SIG-M5 (cell line): ENCODE measurements around the gene TBC1D17.
A peak's percentile ranks its signal among the peaks of the same experiment; 100 is the strongest.

Experiments used
- DNase-seq: peaks from one replicate; lab custom pipeline; 2025; lab: John Stamatoyannopoulos, UW

Gene TBC1D17

DNA sequence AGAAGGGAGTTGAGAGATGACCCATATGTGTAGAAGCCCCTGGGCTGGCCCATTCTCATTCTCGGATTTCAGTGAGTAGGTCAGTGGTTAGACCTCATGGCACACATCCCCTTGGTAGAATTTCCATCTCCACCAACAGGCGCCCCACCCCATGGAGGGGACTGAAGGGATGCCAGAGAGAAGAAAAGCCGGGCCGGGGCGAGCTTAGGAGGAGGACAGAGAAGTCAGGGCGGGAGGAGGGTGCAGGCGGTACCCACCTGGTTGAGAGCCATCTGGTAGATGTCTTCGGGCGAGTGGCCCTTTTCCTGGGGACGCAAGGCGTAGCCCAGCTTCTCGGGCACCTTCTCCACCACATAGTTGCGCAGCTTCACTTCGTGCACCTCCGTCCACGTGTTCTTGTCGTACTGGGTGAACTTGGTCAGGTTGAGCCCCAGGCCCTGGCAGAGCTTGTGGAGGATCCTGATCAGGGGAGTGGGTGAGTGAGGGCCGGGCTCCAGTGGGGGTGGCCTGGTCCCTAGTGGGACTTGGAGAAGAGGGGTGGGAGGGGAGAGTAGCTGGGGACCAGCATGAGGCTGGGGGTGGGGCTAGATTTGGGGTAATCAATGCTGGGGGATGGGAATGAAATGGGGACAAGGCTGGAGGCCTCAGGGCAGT, 16.6 kb downstream of the TBC1D17 start:
- no peak for DNase-seq

DNA sequence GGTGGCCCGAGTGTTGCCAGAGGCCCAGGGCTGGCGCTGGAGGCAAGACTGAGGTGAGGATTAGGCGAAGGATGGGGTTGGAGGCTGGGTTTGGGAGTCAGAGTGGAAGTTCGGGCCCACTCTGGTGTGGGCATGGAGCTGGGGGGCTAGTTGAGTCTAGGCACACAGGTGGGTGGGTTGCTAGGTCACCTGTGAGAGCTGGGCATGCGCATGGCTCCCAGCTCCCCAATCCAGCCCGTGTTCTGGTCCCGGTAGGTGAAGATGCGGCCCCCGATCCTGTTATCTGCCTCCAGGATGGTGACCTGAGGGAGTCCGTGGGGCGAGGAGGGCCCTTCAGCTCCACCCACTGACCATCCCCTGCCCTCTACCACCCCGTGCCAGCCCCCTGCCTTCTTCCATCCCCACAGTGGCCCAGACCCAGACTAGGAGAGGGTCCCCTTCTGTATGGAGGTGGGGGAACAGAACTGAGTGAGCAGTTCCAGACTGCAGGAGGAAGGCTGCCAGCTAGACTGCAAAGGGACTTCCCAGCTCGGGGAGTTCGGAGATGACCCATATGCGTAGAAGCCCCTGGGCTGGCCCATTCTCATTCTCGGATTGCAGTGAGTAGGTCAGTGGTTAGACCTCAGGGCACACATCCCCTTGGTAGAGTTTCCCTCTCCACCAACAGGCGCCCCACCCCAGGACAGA, 17.5 kb downstream of the TBC1D17 start:
- no peak for DNase-seq

DNA sequence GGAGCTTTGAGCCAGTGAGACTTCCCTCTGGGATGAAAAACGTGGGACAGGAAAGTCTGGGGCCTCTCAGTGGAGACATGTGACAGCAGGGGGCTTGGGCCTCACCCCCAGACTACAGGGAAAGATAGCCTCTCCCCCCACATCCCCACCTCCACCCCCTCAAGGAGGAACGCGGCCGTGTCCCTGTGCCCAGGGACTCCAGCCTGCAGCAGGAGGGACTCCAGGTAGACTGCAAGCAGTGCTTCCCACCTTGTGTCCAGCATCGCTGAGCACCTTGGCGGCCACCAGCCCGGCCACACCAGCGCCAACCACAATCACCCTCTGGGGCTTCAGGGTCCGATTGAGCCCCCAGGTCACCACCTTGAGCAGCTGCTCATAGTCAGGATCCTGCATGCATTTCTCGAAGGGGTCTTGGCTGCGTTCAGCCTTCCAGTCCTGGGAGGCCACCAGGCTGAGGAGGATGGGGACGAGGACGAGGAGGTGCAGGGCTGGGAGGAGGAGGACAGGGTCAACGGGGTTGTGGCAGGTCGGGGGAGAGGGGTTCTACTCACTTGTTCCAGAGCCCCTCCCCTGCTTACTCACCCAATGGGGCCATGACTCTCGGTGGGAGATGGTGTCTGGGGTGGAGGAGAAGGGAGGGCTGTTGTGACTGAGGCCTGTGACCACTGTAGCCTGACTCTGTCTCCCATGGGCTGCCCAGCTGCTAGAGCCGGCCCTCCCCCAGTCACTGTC, 18.2 kb downstream of the TBC1D17 start:
- no peak for DNase-seq

DNA sequence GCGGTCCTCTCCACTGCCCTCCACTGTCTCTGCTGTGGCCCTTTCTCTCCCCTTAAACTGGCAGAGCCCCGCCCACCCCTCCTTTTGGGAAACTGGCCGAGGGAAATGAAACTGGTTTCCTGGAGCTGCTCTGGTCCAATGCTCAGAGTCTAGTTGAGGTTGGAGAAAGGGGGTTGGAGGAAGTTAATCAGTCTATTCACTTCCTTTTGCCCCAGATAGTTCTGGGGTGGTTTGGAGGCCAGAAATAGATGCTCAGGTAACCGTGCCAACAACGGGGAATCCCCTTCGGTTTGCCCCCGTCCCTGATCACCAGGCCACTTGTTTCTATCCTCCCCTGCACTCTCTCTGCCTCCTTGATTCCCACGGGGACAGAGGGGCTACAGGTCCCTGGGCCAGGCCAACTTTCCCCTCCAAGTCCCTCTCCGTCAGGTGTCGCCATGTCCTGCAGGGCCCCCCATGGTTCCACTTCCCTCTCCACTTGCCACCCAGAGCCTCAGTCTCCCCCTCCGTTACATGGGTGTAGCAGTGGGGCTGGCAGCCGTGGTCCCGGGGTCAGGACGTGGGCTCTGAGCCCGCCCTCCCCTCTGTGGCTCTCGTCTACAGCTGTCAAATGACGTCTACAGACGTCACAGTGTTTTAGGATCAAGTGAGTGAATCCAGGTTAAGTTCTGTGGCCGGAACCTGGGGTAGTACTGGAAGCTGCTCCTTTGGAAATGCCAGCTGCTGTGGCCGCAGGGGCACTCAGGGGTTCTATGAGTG, 19.5 kb downstream of the TBC1D17 start, which contains the start of gene IL4I1:
TSS of gene IL4I1 (minus strand) at position 25 of the 759 bp plus-strand sequence. CDS start 727 bp downstream, outside the sequence.
- DNase-seq, result peak; percentile 53

DNA sequence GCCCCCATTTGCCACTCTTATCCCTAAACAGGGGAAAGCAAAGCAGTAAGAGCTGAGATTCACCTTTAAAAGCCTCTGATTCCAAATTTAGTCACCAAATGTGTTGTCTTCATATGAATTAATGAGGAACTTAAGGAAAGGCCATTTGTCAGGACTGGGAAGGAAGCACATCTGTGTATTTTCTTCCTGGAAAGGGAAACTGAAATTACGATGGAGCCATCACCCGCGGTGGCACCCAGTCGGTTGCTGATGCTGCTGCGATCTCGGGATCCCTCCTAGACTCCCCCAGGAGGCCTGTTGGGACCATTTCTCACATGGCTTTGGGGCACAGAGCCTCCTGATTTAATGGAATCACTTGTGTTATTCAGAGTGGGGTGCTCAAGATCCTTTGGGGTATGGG, 26.6 kb downstream of the TBC1D17 start:
- DNase-seq, result no peak

DNA sequence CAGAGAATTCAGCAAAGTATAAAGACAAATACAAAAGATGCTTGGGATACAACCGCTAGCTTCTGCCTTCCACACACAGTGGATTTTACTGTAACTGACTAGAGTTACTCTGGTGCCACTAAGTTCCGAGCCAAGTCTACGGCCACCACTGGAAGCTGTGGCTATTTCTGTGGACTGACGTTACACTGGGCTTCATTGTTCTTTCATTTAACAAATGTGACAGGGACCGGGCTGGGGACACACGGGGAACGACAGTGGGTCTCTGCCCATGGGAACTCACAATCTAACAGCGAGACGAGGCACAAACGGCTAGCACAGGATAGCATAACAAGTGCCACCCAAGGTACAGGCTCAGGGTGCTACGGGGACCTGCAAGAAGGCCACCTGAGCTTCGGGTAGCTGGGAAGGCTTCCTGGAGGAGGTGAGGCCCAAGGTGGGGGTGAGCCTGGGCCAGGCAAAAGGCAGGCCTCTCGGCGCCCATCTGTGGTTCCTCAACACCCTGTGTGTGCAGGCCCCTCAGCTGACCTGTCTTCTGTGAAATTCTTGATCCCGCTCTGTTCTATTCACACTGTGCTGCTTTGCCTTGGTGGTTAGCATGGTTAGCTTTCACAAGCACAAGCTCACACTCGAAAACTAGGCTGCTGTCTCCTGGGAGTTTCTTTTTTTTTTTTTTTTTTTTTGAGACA, 29.5 kb downstream of the TBC1D17 start:
- DNase-seq, result no peak

DNA sequence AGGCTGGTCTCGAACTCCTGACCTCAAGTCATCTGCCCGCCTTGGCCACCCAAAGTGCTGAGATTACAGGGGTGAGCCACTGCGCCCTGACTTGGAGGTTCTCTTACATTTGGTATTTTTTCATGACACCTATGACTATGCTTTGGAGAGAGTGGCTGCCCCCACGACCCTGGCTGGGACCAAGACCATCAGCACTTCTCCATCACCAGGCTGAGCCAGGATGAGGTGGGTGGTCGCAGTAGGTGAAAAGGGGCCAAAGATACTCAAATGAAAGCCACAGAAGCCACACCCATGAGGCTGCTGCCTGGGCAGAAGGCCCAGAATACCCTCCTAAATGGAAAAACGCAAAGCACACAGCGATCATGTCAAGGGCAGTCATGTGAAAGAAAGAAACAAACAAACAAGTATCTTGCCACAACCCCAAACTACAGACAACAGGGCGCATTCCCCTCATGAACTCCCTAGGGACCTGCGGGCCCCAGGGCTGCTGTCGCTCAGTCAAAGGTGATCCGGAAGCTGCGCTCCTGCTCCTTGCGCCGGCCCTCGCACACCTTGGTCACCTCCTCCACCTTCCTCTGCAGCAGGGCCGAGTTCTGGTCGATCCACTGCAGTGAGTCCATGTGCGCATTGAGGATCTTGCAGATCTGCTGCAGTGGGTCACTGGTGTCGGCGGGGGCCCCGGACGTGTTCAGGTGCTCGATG, 30.4 kb downstream of the TBC1D17 start:
- DNase-seq, result no peak

DNA sequence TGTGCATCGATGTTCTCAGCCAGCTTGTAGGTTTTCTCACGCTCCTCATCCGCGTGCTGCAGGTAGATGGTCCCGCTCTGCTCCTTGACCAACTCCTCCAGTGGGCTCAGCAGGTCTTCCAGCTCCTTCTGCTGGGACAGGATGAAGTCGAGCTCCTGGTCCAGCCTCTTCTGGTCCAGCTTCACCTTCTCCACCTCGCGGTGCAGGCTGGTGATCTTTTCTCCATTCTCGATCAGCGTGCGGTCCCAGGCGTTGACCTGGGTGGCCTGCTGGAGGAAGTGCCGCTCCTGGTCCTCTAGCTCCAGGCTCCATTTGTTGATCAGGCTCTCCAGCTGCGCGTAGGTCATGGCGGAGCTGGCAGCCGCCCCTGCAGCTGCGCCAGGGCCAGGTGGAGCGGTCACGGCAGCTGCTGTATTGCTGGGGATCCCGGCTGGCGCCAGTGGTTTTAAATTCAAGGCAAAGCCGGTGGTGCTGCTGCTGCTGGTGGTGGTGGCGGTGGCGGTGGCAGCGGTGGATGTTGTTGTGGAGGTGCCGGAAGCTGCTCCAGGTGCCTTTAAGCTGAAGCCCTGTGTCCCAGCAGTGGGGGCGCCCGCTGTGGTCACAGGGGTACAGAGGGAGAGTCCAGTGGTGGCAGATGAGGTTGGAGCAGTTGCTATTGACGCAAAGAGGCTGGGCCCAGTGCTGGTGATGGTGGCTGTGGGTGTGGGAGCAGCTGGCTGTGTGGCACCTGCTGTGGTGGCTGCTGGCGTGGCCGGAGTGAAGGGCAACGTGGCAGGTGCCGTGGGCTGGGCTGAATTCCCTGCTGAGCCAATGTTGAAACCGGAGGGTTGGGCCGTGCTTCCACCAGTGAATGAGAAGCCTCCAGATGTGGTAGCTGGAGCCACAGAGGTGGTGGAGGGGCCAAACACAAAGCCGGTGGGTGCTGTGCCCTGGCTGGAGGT, 31.2 kb downstream of the TBC1D17 start:
- no peak for DNase-seq

DNA sequence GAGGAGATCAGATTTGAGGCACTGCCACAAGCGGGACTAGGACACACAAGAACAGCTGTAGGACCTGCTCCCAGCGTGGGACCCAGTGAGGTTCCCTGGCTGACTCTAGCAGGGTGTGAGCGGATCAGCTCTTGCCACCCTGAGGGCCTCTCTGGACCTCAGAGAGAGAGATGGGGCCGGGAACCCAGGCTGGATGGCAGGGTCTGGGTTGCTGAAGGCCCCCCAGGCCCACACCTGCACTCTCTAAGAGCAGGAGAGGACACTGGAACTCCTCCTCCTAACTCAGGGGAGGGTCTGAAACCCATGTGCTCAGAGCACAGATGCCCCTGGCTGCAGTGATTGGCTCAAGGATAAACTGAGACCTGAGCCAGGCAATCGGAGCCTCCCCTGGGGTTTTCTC, 32.7 kb downstream of the TBC1D17 start:
- no peak for DNase-seq

DNA sequence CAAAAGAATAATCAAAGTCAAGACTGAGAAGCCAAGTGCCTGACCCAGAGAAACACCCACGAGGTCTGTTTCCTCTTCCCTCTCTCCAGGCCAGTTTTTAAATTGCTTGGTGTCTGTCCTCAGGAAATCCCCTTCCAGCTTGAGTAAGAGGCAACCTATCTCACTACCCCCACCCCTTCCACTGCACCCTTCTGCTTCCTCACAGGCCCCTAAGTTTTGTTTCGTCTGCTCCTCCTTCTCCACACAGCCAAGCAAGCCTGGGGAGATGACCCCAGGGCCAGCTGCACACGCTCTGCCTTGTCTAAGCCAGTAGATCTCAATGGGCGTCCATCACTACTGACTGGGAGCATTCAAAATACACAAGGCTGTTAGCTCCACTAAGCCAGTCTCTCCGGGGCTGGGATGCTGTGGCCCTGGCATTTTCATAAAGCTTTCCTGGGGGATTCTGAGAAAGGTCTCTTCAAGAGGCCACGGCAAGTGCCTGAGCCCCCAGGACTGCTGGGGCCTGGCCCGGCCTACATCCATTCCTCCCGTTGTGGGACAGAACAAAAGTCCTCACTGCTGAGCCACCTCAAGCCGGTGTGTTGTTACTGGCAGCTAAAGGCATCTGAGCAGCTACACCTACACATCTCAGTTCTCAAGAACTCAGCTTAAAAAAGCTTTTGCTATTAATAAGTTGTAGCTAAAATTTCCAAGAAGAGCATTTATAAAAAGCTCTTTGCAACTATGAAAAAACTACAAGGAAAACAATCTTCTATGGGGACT, 34.1 kb downstream of the TBC1D17 start:
- no peak for DNase-seq

DNA sequence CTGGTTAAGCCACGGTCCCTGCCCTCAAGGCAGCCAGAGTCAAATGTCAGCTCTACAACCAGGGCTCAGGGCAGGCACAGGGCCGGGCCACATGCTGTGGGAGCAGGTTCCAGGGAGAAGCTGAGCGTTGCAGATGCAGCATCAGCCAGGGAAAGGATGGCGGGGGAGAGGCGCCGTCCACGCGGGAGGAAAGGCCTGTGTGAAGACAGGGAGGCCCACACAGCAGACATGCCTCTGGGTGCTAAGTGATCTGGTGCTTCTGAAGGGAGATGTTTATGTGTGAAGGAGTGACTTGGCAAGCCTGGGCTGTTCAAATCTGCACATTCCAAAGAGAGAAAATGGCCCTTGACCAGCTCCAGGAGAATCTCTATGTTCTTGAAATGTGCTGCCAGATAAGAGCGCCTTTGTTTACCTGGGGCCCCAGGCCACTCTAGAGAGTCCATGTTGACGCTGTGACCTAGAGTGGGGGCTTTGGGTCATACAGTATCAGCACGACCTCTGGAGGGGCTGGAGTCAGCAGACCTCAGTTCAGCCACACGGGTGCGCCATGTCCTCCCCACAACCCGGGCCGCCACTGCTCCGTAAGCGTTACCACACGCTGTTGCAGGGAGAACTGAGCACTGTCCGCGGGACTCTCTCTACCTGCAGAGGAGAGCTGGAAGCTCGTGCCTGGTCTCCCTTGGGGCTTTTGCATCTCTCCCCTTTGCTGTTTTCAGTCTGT, 35.6 kb downstream of the TBC1D17 start:
- DNase-seq, result no peak

DNA sequence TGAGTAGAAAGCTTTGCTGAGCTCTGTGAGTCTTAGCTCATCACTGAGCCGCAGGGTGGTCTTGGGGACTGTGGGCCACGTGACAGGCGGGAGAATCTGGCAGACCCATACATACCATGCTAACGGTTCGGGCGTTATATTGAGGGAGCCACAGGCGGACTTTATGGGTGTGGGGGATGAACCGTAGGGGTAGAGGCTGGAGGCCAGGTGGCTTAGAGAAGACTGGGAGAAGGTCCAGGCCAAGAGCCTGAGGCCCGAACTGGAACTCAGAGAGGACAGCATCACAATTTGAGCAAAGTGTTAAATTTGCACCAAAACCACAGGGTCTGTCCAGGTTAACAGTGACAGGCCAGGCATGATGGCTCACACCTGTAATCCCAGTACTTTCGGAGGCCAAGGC, 36.2 kb downstream of the TBC1D17 start:
- DNase-seq, result no peak

DNA sequence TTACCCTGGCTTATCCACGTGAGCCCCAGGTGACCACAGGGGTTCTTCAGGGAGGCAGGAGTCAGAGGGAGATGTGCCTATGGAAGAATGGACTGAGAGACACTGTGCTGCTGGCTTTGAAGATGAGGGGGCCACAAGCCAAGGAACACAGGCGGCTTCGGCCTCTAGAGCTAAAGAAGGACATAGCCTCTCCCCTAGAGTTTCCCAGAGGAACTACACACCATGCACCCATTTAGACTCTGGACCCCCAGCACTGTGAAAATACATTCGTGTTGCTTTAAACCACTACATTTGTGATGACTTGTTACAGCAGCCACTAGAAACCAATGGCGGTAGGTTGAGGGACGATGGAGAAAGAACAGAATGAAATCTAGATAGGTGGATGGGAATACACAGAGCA, 37.8 kb downstream of the TBC1D17 start:
- no peak for DNase-seq

DNA sequence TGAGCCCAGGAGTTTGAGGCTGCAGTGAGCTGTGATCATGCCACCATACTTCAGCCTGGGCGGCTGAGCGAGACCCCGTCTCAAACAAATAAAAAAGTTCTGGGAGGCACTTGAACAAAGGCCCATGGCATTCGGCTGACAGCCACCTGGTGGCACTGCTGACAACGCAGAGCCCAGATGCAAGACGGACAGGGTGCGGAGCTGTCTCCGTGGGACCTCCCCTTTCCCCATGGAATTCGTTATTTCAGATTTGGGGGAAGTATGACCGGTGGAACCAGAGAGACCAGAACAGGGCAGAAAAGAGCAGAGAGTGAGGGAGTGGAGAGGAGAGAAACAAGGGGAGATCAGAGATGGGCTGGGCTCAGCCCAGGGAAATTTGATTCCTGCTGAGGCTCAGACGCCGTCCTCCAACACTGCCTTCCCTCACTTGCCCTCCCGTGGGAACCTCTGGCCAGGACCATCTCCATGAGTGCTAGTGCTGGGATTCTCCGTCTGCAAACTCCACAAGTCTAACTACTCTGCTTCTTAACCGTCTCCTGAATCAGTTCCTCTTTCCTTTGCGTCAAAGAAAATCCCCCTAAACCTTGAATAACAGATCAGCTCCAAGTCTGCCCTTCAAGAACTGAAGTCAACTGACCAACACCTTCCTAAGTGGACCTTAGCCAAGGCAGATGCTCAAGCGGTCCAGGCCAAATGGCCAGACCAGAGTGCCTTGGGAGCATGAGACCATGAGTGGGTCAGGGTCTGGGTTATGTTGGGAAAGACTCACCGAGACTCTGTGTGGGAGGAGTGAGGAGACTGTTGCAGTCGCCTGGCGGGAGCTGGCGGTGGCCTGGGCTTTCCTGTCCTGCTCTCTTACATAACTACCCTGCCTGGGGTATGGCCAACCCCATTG, 39.6 kb downstream of the TBC1D17 start:
- no peak for DNase-seq

DNA sequence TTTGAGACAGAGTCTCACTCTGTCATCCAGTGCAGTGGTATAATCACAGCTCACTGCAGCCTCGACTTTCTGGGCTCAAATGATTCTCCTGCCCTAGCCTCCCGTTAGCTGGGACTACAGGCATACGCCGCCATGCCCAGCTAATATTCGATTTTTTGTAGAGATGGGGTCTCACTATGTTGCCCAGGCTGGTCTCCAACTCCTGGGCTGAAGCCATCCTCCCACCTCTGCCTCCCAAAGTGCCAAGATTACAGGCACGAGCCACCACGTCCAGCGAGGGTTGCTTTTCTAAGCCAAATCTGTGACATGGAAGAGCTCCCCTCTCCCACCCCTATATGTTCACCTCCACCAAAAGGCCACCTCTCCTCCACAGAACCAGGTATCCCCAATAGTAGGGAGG, 40.6 kb downstream of the TBC1D17 start:
- no peak for DNase-seq

DNA sequence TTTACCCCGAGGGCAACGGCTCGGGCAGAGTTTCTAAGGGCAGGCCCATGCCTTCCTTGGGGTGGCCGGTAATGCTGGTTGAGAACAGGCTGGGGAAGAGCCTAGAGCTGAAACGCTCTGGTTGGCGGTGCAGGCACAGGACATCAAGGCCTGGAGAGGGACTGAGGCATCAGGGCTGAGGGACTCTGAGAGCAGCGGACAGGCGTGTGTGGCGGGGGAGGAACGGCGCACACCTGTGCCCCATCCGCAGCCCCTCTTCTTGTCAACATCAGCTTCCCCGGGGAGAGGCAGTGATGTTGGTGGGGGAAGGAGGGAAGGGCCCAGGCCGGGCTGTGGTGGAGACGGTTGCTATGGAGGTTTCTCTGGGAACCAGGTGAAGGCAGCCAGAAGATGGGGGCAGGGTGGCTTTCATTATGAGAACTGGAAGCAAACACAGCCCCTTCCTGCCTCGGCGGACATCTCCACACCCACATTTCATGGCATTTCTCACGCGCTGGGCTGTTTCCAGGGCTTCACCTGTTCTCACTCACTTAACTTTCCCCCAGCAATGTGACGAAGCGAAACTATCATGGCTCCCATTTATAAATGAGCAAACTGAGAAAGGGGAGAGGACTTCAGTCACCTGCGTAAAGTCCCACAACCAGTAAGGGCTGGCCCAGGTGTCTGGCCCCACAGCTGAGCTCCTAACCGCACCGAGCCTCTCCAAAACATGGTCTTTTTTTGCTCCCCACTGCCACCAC, 43.3 kb downstream of the TBC1D17 start:
- no peak for DNase-seq
